ELR (cell line): ENCODE data around the gene ITFG2.
"Not testable (repeated sequence)": the region's sequence is repeated elsewhere in the genome, so short reads cannot be mapped to it uniquely, and the experiment has no call there.

Experiments
- DNase-seq: peaks from one replicate; pipeline ENCODE4 v3.0.0-alpha.2; 2015; ENCODE audit warnings: low read depth

The ITFG2 gene

DNA sequence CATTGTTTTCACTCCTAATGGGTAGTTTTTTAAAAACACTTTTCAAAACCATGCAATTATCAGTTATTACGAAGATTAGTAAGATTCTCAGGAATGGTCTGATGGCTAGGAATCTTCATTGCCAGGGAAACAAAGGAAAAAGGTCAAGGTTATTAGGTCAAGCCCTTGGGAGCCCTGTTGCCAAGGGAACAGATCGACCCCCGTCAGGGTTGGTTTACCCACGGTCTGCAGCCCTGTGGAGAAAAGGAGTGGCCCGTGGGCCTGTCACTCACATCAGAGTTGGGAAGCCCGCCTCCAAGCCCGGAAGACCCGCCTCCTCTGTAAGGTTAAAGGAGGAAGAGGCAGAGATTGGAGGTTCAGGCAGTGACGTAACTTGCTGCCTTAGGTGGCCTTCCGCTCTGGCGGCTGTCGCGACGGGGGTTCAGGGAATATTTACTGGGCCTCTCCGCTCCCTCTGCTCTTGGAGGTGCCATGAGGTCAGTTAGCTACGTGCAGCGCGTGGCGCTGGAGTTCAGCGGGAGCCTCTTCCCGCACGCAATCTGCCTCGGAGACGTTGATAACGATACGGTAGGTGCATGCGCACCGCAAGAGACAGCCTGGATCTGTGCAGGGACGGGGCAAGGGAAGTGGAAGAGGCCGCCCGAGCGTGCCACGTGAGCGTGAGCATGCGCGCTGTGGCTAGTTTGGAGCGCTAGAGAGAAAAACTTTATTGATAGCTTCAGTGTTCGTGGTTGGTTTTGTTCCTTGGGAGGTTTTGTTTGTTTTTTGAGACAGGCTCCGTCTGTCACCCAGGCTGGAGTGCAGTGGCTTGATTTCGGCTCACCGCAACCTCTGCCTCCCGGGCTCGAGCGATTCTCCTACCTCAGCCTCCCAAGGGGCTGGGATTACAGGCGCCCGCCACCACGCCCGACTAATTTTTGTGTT is at the start of gene ITFG2:
Gene ITFG2, plus strand, starts transcription at position 379 of the 924 bp plus-strand sequence. Its CDS starts 93 bp downstream, at position 472.
- peak; percentile 99 for DNase-seq

GRCh38 chr12:2764398-2764797 is 48.1 kb upstream of the ITFG2 start:
- no peak for DNase-seq

DNA sequence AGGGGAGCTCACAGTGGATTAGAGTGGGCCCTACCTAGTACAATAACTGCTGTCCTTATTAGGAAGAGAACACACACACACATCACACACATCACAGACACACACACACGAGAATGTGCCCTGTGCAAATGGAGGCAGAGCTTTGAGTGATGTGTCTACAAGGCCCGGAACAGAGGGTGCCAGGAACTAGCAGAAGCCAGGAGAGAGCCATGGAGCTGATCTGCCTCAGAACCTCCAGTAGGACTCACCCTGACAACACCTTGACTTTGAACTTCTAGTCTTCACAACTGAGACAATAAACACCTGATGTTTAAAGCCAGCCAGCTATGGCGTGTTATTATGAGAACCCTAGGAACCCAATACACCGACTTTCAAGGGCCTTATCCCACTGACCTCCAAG is 47.4 kb upstream of the ITFG2 start:
- DNase-seq: no peak

GRCh38 chr12:2765608-2766007 is 46.9 kb upstream of the ITFG2 start:
- no peak for DNase-seq

GRCh38 chr12:2768224-2768961 is 44.1 kb upstream of the ITFG2 start:
- DNase-seq: no peak

DNA sequence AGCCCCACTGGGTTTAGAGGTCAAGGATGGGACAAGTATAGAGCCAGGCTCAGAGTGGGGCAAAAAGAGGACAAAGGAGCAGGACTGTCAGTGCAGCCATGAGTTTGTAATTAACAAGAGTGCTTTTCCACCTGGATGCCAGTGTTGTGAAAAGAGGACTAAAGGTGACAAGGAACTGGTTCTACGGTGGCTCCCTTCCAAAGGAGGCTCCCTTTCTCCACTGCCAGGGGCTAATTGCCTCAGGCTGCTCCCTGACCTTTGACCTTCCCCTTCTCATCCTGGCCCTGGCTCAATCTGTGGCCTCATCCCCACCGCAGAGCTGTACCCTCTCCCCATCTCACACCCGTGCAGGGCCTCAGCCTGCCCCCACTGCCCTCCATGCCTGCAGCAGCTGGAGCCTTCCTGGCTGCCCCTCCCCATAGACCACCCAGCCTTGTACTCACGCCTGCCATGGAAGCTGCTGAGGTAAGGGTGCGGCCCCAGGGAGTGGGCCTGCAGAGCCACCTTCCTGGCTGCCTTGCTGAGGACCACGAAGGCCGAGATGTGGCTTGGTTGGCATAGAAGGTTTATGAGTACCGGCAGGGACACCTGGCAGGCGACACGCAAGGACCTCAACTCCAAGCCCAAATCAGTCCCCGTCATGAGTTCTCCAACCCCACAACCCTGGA is 42.5 kb upstream of the ITFG2 start:
- DNase-seq: no peak

- not testable (repeated sequence) for DNase-seq
Observed at GRCh38 chr12:2770544-2770943, 41.9 kb upstream of the ITFG2 start.

DNA sequence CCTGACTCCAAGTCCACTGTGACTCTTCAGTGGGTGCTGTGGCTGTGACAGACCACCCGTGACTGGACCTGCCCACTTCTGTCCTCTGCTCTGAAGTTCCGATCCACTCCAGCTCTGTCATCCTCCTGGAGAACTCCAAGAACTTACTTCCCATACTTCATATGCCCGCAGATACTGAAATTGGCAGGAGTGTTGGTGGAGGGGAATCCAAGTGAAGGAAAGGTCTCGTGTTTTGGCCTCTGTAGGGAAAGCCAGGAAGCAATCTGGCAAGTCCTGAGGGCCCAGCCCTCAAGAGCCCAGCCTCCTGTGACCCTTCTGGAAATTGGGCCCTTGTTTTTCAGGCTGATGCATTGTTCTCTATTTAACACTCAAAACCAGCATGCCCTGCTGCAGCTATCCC is 40.1 kb upstream of the ITFG2 start:
- no peak for DNase-seq

- no peak for DNase-seq
Observed at GRCh38 chr12:2773199-2773875, 39.1 kb upstream of the ITFG2 start.

DNA sequence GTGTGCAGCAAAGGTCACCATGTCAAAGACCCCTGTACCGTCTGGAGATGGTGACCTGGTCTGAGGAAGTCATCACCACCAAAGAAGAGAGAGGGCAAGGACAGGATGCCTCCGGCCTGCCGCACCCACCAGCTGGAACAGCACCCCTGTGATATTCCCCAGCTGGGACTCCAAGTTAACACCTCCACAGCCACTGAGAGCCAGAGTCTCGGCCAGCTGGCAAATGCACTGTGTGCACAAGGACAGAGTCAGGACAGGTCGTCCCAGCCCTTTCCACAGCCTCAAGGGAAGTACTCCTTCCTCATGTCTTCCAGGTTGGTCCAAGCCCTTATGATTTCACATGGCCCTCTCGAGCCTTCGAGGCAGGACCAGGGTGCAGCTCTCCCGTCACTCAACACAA is 37.0 kb upstream of the ITFG2 start:
- DNase-seq: no peak

DNA sequence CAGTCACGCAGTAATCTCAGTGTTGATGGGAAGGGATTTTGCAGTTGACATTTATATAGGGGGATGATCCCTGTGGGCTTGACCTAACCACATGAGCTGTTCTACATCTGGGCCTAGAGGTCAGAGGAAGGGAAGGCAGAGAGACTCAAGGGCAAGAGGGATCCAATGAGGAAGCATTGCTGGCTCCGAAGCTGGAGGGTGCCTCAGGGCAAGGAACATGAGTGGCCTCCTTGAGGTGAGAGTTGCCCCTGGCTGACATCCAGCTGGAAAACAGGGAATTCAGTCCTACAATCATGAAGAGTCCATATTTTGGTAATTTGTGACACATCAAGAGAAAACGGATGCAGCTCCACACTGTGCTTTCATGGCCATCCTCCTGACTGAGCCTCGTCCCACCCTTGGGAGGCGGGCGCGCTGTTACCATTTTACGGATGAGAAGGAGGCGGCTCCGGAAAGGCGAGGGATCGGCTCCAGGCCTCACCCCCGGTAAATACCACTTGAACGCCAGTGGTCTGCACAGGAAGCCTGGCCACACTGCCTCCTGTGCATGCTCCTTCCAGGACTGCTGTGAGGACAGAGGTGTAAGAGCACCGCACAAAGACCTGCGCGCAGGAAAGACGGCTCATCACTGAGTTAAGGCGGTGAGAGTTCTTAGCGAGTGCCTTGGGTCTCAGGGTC is 36.2 kb upstream of the ITFG2 start:
- no peak for DNase-seq

- DNase-seq: no peak
Observed at GRCh38 chr12:2779281-2779680, 33.2 kb upstream of the ITFG2 start.

- peak; percentile 58 for DNase-seq
Observed at GRCh38 chr12:2783936-2784600, 28.4 kb upstream of the ITFG2 start.

DNA sequence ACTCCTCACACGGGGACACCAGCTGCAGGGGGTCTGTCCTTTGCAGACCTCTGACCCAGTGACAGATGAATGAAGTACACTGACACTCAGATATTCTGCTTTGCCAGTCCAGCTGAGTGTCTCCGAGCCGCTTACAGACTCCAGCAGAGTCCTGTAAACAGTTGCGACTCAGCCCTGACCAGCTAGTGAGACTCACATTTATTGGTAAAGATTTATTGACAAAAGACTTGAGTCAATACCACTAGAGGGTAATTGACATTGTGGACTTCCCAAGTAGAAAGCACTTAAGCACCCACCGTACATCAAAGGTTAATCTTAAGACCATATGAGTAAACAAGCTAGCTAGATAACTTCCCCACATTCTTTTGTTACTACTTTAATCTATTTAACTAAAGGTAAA is 27.5 kb upstream of the ITFG2 start:
- no peak for DNase-seq

DNA sequence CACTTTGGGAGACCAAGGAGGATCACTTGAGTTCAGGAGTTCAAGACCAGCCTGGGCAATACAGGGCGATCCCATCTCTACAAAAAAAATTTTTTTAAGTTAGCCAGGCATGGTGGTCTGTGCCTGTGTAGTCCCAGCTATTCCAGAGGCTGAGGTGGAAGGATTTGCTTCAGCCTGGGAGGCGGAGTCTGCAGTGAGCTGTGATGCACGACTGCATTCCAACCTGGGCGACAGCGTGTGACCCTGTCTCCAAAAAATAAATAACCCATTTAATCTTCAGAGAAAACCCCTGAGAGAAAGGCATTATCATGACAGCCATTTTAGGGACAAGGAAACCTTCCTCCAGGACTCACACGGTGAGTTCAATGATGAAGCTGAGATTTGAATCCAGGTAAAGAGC is 21.4 kb upstream of the ITFG2 start:
- no peak for DNase-seq

DNA sequence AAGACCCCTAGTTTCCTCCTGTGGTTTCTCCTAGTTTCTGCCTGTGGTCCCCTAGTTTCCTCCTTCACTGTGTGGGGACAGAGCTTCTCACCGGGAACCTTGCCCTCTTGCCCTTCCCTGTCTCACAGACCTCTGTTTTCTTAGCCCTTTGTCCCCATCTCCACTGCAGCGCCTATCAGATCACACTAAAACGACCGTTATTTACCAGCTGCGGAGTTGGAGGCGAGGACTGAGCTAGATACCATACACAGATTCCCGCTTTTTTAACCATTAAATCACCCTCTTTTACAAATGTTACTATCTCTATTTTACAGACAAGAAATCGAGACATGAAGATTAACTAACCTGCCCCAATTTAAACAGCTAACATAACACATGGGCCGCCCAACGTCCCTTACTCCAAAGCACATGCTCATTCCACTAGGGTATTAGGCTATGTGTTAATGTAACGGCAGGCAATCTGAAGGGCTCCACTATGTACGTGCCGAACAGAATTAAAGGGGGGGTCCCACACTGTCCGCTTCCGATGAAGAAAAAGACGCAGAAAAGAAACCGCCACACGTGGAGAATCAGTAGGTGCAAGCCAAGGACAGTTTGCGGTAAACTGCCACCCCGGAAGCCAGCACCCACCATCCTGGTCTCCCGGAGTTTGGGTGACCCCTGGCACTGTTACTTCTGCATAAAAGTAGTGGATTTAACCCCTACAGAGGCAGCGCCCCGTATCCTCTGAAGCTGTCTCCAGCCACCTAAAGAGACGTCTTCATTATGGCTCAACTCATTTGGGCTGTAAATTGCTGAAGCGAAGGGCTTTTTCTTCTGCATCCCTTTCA is 19.6 kb upstream of the ITFG2 start:
- no peak for DNase-seq

GRCh38 chr12:2793561-2793960 is 18.9 kb upstream of the ITFG2 start:
- DNase-seq: no peak

DNA sequence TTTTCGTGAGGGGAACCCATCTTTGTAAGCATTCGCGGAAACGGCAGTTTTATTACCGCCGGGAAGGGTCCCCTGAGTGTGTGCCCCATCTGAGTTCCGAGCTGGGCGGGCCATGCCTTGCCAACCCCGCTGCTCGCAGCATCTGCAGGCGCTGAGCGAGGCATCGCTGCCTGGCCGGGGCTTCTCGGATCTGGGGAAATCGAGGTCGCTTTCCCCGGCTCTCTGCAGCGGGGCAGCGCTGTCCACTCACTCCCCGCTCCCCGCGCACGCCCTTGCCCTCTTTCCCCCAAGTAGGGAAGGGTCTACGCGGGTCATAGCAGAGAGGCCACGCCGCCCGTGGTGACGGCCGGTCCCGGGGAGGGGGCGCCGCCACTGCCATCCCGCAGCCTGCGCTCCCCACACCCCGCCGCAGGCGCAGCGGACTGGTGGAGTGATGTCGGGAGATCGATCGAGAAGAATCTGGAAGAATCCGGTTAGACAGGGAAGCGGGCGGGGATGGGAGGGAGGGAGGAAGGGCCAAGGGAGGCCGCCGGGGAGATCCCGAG is 18.2 kb upstream of the ITFG2 start:
- DNase-seq: no peak

DNA sequence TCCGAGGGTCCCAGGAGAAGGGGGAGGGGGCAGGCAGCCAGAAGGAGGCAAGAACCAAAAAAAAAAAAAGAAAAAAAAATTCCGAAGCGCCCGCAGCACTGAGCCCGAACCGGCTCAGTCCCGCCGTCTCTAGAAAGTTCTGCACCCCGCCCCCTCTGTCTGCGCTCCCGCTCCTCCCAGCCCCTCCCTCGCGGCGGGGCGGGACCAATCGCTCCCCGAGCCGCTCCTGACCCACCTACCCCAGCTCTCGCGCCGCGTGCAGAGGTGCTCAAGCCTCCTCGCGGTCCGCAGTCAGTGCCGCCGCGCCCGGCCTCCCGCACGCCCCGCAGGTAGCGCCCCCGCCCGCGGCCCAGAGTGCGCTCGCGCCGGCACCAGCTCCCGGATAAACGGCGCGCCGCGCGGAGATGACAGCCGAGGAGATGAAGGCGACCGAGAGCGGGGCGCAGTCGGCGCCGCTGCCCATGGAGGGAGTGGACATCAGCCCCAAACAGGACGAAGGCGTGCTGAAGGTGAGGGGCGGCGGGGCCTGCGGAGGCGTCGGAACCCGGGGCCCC is 17.7 kb upstream of the ITFG2 start, which contains the start of gene FKBP4:
Gene FKBP4, plus strand, starts transcription at position 235 of the 554 bp plus-strand sequence. Its CDS starts 170 bp downstream, at position 405.
- peak; percentile 87 for DNase-seq
